GM18498 (cell line): ENCODE data around the gene TMEM123.

ENCODE experiments used
- ATAC-seq: cut with Tn5 transposase; IDR thresholded peaks from one replicate; pipeline ENCODE4 v1.9.1; 2021; ENCODE audit warnings: mild to moderate bottlenecking, moderate library complexity; ENCODE audit not compliant: unreplicated experiment

TMEM123 gene, protein sequence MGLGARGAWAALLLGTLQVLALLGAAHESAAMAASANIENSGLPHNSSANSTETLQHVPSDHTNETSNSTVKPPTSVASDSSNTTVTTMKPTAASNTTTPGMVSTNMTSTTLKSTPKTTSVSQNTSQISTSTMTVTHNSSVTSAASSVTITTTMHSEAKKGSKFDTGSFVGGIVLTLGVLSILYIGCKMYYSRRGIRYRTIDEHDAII

GRCh38 chr11:102452461-102453301, at the start of gene TMEM123:
Gene TMEM123, minus strand, starts transcription at chr11:102452765. Its CDS starts 142 bp downstream, at chr11:102452623.
- peak; percentile 70 for ATAC-seq

DNA sequence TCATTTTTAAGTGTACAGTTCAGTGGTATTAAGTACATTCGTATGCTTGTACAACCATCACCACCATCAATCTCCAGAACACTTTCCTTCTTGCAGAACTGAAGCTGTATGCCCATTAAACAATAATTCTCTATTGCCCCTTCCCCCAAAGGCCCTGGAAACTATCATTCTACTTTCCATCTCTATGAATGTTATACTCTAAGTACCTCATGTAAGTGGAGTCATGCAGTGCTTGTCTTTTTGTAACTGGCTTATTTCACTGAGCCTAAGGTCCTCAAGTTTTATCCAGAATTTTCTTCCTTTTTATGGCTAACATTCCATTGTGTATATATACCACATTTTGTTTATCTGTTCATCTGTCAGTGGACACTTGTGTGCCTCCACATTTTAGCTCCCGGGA, 48.3 kb upstream of the TMEM123 start:
- no peak for ATAC-seq

DNA sequence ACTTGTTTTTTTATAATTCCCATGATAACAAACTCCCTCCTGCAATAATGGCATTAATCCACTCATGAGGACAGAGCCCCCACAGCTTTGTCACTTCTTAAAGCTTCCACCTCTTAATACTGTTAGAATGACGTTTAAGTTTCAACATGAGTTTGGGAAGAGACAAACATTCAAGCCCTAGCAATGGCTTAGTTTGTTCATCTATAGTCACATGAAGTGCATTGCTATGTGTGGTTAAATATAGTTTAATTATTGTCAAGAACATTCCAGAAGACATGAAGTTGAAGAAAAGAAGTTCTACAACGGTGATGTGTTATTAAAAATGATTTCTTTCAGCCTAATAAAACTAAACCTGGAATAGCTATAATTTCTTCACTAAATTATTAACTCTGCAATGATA, 47.4 kb upstream of the TMEM123 start:
- no peak for ATAC-seq

DNA sequence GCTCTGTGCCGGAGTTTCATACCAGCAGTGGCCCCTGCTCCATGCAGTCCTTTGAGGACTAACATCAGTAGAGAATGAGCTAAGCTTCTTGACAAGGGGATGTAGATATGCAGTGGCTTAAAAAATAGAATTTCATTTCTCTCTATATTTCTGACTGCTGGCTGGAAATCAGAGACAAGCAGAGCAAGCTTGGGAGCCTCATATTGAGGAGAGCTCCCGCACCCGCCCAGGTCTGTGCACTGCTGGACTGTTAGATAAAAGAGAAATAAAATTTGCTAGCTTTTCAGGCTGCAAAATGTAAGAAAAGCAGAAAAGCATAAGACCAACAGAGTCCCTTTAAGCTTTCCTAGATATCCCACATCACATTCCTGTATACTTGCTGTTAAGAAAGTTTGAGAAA, 46.6 kb upstream of the TMEM123 start:
- no peak for ATAC-seq

DNA sequence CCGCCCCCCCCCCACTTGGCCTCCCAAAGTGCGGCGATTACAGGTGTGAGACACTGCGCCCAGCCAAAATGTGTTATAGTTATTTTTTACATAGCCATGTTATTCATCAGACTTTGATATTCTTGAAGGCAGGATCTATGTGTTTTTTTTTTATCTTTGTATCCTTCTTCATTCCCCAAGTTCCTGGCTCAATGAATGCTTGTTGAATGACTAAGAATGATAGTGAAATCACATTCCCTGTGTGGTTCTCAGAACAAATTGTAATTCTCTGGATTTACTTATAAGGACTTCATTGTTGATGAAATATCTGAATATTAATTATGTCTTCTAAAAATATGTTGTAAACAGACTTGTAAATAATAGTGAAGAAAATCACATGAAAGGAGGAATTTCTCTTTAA, 44.5 kb upstream of the TMEM123 start:
- ATAC-seq = no peak

DNA sequence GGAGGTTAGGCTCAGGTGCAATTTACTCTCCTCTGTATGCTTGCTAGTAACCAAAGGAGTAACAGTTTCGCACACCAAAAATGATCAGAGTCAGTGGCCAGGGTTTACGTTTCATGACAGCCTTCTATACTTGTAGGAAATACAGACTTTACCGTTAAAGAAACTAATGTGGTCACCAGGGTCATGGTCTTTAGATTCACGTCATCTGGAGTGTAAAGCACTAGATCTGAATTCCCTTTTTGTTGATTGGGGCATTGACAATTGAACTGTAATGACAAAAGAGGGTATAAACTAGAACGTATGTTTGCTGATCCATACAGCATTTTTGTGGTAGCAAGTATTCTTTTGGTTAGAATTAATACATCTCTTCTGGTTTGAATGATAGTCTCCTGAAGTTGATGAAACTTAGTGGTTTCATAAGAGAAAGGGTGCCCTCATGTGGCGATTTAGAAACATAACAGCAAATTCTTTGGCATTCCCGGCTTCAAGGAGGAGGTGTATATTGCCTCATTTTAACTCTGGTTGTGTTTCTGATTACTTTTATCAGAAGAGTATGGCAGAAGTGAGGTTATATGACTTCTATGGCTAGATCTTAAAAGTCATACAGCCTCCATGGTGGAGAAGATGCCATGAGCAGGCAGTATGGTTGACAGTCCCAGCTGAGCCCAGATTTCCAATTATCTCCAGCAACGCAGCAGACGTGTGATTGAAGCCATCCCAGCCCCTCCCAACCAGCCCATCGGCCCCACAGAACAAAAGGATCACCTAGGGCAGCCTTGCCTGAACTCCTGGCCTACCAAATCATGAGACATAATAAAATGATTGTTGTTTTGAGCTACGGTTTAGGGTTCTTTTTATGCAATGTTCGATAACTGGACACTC, 42.8 kb upstream of the TMEM123 start:
- ATAC-seq = peak; percentile 87

DNA sequence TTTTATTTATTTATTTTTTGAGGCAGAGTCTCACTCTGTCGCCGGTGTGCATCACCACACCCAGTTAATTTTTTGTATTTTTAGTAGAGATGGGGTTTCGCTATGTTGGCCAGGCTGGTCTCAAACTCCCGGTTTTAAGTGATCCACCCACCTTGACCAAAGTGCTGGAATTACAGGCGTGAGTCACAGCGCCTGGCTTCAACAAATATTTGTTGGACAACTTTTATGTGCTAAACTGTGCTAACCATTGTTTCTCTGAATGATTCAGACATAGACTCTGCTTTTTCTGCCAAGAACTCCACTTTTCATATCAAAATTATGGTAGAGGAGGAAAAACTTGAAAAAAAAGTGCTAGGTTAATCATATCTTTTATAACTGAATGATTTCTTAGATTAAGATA, 41.7 kb upstream of the TMEM123 start:
- ATAC-seq = no peak

GRCh38 chr11:102493524-102493923, 41.0 kb upstream of the TMEM123 start:
- no peak for ATAC-seq

GRCh38 chr11:102491969-102492368, 39.4 kb upstream of the TMEM123 start:
- ATAC-seq = no peak

- ATAC-seq = no peak
These were observed 36.9 kb upstream of the TMEM123 start for GRCh38 chr11:102489186-102490145.

DNA sequence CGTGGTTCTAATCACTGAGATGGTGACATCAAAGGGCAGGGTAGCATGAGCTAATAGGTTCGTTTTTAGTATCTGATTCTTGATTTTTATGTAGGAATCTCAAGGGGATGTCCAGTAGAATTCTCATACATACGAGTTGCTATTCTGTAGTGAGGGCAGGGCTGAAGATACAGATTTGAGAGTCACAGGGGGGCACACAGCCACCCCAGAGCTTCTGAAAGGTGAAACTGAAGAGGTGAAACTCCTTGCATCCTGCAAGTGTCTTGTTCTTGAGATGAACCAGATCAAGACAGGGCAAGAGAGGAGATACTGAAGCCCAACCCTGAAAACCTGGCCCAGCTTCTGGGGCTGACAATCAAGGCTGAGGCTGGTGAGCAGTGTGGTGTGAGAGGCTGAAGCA, 35.6 kb upstream of the TMEM123 start:
- ATAC-seq = peak; percentile 96

DNA sequence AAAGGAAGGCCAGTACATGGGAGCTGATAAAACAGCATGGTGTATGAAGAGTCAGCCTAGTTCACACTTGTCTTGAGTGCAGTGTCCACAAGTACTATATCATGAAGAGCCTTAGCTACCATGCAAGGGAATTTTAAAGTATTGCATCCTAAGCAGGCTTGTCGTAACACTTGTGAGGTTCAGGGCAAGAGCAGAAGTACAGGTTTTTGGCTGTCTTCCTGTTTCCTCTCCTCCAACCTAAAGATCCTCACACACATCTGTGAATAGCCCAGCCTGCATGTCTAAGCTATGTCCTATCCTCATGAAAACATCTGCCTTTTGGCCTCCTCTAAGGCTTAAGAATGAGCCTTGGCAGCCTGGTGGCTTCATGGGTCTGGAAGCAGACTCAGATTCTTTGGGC, 34.6 kb upstream of the TMEM123 start:
- no peak for ATAC-seq

DNA sequence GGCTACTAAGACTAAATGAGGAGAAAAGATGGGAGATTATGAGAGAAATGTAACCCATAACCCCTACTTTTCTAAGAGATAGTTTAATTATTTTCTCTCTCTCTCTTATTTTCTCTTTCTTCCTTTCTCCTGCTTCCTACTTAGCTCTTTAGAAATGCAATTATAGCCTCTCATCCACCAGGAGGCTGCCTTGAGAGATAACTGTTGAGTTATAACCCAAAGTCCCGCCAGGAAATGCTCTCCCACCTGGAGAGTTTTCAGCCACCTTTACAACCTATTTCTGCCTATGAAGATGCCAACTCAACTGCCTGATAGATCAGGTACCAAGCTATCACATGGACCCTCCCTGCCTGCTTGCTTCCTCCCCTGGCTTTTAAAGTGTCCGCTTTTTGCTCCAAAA, 34.0 kb upstream of the TMEM123 start:
- no peak for ATAC-seq

- no peak for ATAC-seq
These were observed 32.6 kb upstream of the TMEM123 start for GRCh38 chr11:102485095-102485722.

DNA sequence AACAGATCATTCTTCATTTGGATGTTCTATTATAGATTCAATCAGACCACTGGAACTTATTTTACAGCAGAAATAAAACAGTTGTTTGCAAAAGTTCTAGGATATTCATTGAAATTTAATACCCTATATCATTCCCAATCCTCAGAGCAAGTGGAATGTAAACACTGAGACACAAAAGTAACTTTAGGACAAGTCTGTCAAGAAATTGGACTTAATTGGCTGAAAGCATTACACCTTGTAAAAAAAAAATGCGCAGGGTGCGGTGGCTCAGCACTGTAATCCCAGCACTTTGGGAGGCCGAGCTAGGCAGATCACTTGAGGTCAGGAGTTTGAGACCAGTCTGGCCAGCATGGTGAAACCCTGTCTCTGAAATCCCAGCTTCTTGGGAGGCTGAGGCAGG, 29.9 kb upstream of the TMEM123 start:
- ATAC-seq = no peak

GRCh38 chr11:102479733-102480132, 27.2 kb upstream of the TMEM123 start:
- ATAC-seq = no peak

- ATAC-seq = no peak
These were observed 26.2 kb upstream of the TMEM123 start for GRCh38 chr11:102478673-102479299.

GRCh38 chr11:102476812-102477211, 24.2 kb upstream of the TMEM123 start:
- peak; percentile 36 for ATAC-seq

DNA sequence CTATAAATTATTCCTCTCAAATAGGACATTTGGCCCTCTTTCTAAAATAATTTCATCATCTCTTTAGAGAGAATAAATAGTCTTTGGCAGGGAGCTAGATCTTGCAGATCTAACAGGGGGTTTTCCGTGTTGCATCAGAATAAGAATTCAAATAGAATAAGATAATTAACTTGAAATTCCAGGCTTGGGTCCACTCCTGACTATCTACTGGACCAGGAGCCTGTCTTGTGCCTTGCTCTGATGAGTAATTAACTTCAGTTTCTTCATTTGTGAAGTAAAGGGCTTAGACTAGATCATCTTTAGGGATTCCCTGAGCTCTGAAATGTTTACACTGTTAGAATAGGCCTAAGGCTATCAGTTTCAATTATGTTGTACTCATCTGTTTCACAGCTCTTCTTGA, 23.5 kb upstream of the TMEM123 start:
- no peak for ATAC-seq
